SHP77 treated with DMSO at 0.1 percent for 48 hours (cell line): ENCODE measurements around the gene ATP6V0D1.

Experiments
- DNase-seq: peaks from one replicate; lab custom pipeline; 2025; lab: John Stamatoyannopoulos, UW

Gene ATP6V0D1

DNA sequence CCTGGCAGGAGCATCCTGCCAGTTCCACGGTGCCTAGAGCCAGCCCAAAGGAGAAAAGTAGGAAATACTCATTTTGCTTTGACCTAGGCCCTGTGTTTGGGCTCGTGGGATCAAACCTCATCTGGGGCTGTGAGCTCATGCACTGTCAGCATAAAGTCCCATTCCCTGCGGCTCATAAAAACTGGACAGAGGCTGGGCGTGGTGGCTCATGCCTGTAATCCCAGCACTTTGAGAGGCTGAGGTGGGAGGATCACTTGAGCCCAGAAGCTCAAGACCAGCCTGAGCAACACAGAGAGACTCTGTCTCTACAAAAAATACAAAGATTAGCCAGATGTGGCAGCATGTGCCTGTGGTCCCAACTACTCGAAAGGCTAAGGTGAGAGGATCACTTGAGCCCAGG lies 17.9 kb downstream of the ATP6V0D1 start:
- DNase-seq = no peak

DNA sequence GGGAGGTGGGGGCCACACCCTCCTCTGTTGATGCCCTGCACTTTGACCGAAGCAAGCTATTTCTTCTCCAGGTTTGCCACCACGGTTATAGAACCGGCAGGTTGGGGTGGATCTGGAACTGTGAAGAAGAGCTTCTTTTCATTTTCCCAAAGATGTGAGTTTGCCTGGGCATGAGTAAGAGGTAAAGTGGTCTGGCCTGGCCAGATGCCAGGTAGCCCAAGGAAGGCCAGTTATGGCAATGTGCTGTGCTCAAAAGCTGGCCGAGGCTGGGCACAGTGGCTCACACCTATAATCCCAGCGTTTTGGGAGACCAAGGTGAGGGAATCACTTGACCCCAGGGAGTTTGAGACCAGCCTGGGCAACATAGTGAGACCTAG lies 18.7 kb downstream of the ATP6V0D1 start:
- DNase-seq = no peak

DNA sequence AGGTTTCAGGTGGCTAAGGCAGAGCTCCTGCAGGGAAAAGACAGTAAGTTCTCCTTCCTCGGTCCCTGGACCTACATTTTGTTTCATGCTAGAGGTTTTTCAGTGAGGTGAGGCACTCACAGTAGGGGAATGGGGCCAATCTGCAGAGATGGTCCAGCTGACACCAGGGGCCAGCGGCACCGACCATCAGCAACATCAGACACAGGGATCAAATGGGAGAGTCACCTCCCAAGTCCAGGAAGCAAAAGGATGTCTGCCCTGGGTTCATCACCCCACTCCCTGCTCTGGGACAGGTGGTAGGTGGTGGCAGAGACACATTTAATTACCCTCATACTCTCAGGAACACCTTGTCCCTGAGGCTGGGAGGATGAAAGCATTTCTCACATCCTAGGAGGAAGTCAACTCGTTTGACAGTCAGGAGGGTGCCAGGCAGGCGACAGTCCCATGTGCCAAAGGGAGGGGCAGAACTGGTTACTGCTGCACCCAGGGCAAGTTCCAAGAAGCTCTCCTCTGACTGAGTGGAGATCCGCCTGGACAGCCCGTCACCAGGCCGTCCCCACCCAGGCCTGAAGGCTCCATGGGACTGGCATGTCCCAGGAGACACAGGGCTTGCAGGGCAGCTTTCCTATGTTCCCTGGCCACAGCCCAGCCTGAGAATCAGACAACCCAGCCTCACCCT lies 19.2 kb downstream of the ATP6V0D1 start:
- DNase-seq = no peak

DNA sequence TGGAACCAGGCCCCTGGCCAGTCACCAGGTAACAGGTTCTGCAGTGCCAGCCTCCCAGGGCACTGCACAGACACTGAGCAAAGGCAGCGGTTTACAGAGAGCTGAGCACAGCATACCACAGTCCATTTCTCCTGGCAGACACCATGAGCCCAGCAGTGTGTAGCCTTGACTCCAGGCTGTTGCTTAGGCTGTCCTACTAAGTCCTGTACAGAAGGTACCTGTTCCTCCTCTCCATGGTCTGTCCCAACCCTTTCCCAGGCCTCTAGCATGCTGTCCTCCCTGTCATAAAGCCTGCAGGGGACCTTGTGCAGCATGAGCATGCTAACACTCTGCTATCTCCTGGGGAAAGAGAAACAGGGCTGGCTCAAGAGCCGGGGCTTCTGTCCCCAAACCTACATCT lies 20.0 kb downstream of the ATP6V0D1 start:
- DNase-seq = no peak

DNA sequence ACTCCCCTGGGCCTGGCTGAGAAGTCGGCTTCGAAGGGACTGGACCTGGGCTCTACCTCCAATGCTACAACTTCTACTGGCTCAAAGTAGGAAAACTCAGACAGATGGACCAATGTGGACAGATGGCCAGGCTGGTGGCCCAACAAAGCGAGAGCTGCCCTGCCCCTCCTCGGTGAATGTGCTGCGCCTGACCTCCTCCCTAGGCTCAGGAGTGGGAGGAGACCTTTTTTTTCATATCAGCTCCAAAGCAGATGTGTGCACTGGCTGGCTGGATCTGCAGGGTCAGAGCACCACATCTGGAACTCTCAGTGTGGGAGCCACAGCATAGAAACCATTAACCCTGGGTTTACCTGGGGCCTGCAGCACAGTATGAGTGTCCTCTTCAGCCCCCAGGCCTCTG lies 20.8 kb downstream of the ATP6V0D1 start:
- DNase-seq = no peak

DNA sequence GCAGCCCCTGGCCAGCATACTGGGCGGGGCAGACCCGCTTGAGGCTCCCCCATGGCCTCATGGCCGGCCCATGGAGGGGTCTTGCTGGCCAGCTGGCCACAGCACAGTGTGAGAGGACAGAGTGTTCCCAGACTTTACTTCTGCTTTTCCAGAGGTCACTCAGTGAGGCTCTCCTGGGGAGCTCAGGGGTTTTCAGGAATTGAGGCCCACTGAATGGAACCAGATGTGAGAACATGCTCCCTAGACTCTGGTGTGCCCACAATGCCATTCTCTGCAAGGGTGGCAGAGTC lies 21.2 kb downstream of the ATP6V0D1 start:
- DNase-seq = no peak

DNA sequence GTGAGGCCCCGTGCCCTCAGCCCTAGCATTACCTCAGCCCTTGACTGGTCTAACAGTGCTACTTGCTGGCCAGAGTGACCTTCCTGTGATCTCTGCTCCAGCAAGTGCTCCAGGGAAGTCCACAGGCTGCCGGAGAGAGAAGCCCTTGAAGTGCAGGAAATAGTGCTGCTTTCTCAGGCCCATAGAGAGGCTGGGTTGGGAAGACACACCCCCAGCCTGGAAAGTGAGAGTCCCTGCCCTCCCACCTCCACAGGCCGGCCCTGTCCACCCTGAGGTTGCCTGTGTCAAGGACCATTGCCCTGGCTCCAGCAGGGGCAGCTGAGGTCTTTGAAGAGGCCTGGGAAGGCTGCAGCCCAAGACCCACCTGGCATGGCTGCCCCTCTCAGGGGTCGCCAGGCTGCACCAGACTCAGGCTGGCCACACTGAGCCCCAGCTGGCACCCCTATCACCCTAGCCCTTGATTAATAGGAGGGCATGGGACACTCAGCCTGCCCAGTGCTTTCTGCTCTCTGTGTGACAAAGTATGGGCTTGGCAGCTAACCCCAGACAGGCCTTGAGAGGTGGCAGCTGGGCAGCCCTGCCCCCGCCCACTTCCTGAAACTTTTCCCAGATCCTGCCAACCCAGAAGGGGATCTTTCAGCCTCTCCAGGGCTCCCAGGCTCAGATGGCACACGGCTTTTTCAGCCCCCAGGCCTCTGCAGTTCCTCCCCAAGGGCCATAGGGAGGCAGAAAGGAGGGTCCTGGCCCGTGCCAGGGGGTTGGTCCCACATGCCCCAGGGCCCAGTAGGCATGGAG lies 21.7 kb downstream of the ATP6V0D1 start:
- no peak for DNase-seq

DNA sequence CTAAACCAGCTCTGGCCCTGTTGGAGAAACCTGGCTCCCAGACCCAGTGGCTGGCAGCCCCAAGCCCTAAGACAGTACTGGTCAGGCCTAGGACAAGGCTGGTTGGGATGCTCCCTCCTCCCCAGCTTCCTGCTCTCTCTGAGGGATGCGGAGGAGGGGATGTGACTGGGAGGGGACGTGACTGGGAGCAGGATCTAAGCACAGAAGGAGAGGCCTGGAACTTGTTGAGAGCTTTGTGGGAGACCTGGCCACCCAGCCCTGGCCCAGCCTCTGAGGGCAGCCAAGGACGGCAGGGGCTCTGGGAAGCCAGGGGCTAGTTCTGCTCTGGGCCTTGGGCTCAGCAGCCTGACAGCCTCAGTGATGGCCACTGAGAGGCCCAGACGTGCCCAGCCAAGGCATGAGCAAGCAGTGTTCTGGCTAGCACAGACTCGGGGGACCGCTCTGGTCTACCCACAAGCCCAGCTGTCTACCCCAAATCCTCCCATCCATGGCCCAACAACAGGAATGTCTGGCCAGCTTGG lies 22.8 kb downstream of the ATP6V0D1 start:
- no peak for DNase-seq

DNA sequence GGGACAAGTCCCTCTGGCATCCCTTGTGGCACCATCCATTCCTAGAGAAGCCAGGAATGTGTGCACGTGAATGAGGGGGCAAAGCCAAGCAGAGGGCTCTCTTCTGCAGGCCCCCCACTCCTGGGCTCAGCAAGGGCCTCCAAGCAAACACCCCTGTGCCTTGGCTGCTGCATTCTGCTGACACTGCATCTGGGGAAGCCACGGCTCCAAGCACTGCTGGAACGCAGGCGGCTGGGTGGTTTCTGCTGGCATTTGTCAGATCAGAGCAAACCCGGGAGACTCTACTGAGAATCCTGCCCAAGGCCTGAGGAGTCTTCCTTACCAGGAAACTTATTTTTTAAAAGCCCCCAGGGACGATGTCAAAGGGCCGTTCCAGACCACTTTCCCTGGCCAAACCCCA lies 23.3 kb downstream of the ATP6V0D1 start:
- no peak for DNase-seq

DNA sequence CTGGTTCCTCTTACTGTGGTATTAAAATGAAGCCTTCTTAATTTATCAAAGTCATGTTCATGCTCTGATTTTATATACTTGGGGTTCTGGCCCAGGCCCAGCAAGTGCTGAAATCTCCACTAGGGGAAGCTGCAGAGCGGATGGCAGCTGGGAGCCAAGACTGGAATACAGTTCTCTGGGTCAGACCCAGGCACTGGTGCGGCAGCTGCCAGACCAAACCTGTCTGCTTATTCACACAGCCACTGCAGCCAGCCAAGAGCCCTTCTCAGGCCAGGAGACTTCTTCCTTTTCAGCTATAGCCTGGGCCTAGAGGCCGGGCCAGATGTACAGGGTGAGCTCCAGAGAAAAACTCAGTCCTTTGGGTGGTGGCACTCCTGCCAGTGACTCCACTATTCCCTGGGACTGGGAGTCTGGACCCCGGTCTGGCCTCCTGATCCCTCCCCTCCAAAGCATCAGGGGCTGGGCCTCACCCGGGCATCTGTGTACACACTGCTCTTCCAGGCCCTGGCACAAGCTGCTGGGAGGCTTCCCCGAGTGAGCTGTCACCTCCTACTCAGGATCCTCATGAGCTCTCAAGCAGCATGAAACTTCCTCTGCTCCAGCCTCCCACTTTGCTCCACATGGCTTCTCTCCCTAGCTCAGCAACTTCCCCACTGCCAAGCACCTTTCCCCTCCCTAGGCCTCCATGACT lies 24.4 kb downstream of the ATP6V0D1 start:
- peak; percentile 9 for DNase-seq

DNA sequence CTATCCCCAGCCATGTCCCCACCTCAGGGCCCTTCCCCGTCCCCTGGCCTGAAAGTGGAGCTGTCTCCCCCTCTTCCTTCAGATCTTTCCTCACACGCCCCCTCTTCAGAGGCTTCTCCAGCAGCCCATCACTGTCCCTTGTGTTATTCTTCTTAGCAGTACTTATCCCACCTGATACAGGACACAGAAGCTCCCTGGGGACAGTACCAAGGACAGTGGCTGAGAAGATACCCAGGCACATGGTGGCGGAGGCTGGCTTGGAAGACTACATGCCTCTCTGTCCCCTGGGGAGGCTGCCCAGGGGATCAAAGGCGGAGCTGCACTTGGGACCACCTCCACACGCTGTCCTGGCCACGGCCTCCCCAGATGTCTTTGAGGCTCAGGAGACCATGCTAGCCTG lies 26.1 kb downstream of the ATP6V0D1 start:
- no peak for DNase-seq

DNA sequence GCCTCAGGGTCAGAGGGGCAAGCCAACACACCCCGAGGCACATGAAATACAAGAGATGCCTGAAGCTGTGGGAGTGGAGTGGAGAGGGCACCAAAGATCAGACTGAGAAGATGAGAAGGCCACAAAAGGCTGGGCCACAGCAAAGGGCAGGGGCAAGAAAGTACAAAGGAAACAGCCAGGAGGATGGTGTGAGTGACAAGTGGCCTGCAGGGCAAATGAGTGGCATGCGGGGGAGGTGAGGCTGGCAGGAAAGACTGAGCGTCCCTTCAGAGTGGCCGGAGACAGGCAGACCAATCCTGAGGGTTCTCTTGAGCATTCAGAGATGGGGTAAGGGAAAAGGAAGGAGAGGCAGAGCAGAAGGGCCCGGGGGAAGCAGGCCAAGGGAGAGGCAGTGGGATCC lies 26.9 kb downstream of the ATP6V0D1 start:
- DNase-seq = no peak

DNA sequence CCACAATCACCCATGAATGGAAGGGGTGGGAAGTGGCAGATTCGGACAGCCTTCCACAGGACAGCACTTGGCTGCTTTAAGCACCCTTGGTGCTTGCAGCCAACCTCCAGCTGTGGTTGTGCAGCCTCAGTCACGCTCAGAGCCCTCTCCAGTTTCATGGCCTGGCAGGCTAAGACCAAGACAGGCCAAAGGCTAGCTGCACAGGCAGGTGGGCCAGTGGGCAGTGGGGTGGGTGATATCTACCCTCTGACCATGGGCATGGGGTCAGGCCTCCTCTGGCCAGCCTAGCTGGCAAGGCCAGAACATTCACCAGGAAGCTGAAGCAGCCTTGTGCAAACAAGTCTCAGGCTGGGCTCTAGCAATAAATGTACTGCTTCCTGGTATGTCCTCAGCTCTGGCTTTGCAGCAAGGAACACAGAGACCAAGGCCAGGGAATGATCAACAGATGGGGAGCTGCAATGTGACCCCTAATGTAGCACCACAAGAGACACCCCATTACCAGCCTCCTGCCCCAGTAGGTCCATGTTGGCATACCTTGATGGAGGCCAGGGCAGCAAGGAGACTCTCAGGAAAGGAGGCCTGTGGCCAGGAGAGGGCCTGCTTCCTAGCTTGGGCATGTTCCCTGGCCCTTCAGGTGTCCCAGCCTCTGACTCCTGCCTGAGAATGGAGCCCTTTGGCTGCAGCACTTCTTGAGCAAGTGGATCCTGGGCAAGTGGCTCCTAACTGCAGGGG lies 29.1 kb downstream of the ATP6V0D1 start:
- no peak for DNase-seq

DNA sequence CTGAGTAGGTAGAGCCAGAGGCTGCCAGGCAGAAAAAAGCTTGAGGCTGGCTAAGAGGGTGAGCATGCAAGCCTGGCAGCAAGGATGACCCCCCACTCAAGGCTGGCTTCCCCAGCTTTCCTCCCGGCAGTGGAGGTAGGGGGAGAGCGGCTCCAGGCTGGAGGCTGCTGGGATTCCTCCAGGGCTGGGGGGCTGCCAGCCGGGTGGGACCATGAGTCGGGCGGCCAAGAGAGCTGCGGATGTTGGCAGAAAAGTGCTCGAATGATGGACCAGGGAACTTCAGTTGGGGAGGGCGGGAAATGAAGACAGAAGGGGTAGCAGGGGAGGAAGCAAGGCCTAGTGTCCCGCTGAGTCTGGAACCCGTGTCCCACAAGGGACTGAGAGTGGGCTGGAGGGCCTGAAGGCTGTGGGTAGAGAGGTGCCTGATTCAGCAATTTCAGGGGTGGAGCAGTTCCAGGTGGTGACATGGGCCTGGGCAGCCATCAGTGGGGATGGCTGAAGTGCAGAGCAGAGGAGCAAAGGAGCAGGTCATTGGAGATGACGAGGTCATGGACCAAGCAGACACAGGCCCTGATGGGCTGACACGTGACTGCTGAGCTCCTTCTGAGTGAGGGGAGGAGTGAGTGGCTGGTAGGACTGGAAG lies 29.8 kb downstream of the ATP6V0D1 start:
- DNase-seq = no peak

DNA sequence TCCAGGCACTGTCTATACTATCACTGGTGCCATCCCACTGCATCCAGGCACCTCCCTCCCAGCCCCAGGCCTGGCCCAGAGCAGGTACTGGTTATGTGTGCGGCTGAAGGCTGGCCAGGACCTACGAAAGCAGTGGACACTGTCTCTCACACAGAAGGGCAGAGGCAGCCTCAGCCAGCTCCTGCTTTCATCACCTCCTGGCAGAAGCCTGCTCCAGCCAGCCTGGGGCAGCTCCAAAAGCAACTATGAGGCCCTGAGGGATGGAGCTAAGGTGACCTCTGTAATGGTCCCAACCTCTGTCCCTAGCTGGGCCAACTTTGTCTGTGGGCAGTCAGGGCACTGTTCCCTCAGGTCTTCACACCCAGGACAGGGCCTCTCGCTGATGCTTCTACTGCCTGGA lies 31.2 kb downstream of the ATP6V0D1 start:
- DNase-seq = no peak

DNA sequence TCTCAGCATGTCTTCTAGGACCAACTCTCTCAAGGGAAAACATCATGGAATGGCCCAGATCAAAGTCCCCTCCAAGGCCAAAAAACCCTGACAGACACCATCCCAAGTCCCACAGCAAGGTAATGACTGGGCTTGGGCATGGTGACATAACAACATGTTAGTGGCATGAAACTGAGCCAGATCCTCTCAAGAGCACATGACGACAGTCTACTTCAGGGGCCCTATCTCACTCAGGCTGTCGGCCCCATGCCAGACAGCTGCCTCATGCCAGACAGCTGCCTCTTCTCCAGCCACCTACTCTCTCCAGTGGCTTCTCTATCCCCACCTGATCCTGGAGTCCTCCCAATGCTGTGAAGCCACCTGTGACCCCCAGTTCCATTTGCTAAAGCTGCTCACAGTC lies 31.6 kb downstream of the ATP6V0D1 start:
- DNase-seq = peak; percentile 67

DNA sequence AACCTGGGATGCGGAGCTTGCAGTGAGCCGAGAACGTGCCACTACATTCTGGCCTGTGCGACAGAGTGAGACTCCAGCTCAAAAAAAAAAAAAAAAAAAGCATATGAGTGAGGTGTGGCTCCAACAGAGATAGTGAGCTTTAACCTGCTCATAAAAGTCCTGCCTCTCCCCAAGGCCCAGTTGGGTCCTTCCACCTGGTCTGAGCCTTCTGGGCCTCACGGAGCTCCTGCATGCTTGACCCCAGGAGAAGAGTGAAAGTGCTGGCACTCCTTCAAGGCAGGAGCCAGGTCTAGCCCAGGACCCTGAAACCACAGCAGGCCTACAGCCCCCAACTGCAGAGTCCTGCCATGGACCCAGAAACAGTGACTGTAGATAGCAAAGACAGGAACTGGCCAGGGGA lies 32.4 kb downstream of the ATP6V0D1 start:
- DNase-seq = no peak

DNA sequence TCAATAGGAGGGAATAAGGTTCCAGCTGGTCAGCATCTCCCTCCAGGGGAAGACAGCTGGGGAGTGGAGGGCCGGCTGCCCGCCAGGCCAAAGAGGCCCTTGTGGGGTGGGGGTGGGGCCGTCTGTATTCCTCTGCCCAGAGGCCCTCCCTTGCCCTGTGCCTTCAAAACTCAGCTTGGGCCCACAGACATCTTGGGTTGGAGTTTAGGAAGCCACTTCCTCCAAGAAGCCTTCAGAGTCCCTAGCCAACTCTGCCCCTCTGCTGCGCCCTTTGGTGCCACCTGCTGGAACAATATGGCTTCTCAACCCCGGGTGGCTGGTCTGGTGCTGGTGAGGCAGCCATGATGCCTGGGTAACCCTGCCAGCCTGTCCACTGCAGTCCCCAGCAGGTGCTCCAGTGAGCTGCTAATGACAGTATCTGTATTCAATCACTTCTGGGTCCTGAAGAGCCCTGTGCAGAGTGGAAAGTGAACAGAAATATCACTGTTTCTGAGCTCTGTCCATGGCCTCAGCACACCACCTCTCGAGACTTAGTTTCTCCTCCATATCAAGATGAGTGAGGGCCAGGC lies 33.4 kb downstream of the ATP6V0D1 start:
- DNase-seq = peak; percentile 40

DNA sequence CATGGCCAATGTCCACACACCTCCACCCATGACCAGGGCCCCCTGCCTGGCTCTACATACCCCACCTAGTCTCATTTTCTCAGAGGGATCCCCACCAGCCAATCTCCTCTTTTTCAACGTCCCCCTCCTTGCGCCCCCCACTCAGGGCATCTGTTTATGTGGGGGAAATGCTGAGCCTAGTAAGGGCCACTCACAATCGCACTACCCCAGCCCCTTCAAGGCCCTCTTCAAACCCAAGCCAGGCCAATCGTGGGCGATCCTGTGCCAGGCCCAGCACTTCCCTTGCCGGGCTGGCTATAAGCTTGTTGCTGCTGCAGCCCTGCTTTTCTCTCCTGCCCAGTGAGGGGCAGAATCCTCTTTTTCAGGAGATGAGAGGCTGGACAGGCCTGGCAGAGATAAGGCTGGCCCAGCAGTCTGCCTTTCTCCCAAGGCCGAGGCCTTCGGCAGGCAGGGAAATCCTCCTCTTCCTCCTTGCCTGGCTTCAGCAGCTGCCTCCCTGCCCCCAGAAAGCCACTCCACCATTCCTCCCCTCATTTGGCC lies 33.9 kb downstream of the ATP6V0D1 start:
- no peak for DNase-seq

DNA sequence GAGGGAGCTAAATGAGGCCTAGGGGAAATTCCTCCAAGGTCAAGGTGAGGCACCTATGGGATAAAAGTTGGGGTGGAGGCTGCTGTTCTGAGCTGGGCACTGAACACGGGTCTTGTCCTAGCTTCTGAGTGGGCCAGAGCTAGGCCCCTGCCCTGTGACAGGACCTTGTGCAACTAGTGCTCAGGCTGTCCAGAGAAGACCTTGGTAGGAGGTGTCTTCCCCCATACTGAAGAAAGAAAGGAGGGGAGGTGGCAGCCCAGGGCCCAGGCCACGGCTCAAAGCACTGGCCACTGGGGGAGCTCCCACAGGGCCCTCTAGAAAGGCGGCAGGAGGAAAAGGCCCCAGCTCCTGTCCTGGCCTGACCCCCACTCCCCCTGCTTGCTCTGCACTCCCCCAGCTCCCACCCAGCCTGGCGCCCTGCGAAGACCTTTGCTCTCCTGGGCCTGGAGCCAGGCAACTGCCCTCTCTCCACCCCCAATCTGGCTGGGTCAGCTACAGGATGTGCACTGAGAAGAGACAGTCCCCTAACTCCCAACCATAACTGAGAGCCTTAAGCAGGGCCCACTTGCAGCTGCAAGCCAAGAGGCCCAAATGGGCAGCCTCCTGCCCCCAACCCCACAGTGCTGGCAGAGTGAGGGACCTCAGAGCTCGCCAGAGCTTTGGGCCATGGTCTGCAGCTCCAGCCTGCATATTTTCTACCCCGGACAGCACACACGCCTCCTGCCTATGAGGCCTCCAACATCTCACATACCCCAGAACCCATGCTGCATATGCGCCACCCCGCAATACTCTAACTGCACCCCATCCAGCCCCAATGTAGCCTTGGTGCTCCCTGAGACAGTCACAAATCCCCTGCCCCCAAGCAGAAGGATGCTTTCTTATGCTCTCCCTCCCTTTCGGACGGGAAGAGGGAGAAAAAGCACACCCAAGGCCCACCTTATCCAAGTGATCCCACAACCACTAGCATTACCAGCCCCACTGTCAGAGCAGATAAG lies 34.7 kb downstream of the ATP6V0D1 start:
- no peak for DNase-seq
